H1 (cell line): ENCODE measurements around the gene CREBBP.

ENCODE experiments used
- POLR2A ChIP-seq, 2 experiments: IDR thresholded peaks; 1 replicate in 1 of 2; 2 replicates in 1 of 2; pipeline ENCODE4 v1.6.1; 2011; ENCODE audit warnings: low read depth in 2 of 2, low read length in 2 of 2, mild to moderate bottlenecking in 2 of 2; ENCODE audit errors: control extremely low read depth in 1 of 2
- RBBP5 ChIP-seq: IDR thresholded peaks from 2 replicates; pipeline ENCODE4 v1.7.1; 2012; ENCODE audit warnings: low read depth, mild to moderate bottlenecking, inconsistent platforms, low read length, moderate library complexity, borderline replicate concordance
- TF ChIP-seq, protein P1 (sequence below), 3 experiments: IDR thresholded peaks; 1 replicate in 2 of 3; 2 replicates in 1 of 3; pipeline versions ENCODE4 v1.5.1 to v1.6.1; 2011; ENCODE audit warnings: low read length in 3 of 3, mild to moderate bottlenecking in 3 of 3, inconsistent platforms in 2 of 3, low read depth in 1 of 3, moderate library complexity in 1 of 3; ENCODE audit not compliant: insufficient read depth in 1 of 3; ENCODE audit errors: control extremely low read depth in 1 of 3

DNA sequence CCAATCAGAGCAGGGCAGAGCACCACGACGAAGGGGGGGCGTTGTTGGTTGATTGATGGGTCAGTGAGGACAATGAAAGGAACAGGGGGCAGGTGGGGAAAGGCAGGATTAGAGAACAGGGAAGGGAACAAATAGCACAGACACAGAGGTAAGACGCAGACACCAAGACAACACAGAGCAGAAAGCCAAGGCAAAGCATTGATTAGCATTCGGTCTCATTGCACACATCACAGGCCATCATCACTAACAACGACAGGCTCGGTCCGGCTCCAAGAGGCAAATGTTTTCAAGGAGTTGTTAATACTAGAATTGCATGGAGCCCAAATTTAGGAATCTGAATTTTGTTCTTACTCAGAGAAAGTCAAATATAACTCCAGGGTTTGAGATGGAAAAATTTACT, 128.6 kb downstream of the CREBBP start:
- TF ChIP-seq, protein P1, sequence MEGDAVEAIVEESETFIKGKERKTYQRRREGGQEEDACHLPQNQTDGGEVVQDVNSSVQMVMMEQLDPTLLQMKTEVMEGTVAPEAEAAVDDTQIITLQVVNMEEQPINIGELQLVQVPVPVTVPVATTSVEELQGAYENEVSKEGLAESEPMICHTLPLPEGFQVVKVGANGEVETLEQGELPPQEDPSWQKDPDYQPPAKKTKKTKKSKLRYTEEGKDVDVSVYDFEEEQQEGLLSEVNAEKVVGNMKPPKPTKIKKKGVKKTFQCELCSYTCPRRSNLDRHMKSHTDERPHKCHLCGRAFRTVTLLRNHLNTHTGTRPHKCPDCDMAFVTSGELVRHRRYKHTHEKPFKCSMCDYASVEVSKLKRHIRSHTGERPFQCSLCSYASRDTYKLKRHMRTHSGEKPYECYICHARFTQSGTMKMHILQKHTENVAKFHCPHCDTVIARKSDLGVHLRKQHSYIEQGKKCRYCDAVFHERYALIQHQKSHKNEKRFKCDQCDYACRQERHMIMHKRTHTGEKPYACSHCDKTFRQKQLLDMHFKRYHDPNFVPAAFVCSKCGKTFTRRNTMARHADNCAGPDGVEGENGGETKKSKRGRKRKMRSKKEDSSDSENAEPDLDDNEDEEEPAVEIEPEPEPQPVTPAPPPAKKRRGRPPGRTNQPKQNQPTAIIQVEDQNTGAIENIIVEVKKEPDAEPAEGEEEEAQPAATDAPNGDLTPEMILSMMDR (IDR thresholded peaks at IDR 0.05; ENCODE audit: control extremely low read depth in 1 of 3, insufficient read depth in 1 of 3, low read depth in 1 of 3, low read length in 3 of 3): no peak
- TF ChIP-seq RBBP5 (no peak), POLR2A (IDR thresholded peaks at IDR 0.05; ENCODE audit: control extremely low read depth in 1 of 2, low read depth in 2 of 2, low read length in 2 of 2) (no peak)
